Endodermal cell (in vitro differentiated cells): ENCODE results near the gene LRMDA. TPM values are rescaled to one million over a fixed set of nuclear protein-coding genes. Genes with fewer than 3 reads are reported as not detected.

Source experiments
- DNase-seq: peaks from one replicate; pipeline ENCODE4 v3.0.0-alpha.2; 2017
- H3K27ac ChIP-seq: 2 replicates; pipeline ENCODE4 v1.5.1; 2013; ENCODE audit warnings: mild to moderate bottlenecking, low read depth, low read length, moderate library complexity
- H3K27me3 ChIP-seq: 2 replicates; pipeline ENCODE4 v1.6.1; 2013; ENCODE audit warnings: mild to moderate bottlenecking, low read length, moderate library complexity; ENCODE audit not compliant: insufficient read depth, control insufficient read depth, poor library complexity, severe bottlenecking
- H3K36me3 ChIP-seq: 2 replicates; pipeline ENCODE4 v1.7.0; 2013; ENCODE audit warnings: mild to moderate bottlenecking, low read length, moderate library complexity; ENCODE audit not compliant: control insufficient read depth, insufficient read depth
- H3K4me1 ChIP-seq: one replicate; pipeline ENCODE4 v1.7.0; 2013; ENCODE audit warnings: low read length; ENCODE audit not compliant: control insufficient read depth, insufficient read depth
- H3K4me3 ChIP-seq: 2 replicates; pipeline ENCODE4 v1.5.1; 2013; ENCODE audit warnings: mild to moderate bottlenecking, low read length, moderate library complexity
- H3K9ac ChIP-seq: 2 replicates; pipeline ENCODE4 v1.6.1; 2013; ENCODE audit warnings: mild to moderate bottlenecking, low read length, moderate library complexity; ENCODE audit not compliant: poor library complexity, severe bottlenecking; ENCODE audit errors: extremely low read depth
- H3K9me3 ChIP-seq: 2 replicates; pipeline ENCODE4 v1.6.1; 2013; ENCODE audit warnings: mild to moderate bottlenecking, low read length, moderate library complexity; ENCODE audit not compliant: control insufficient read depth
- H3K27ac Mint-ChIP-seq: 2 replicates; pipeline ENCODE4 v1.8.0; 2020; ENCODE audit warnings: mixed read lengths
- H3K27me3 Mint-ChIP-seq: 2 replicates; pipeline ENCODE4 v1.8.0; 2021; ENCODE audit warnings: mild to moderate bottlenecking, mixed read lengths; ENCODE audit not compliant: insufficient read depth
- H3K36me3 Mint-ChIP-seq: 2 replicates; pipeline ENCODE4 v1.8.0; 2020; ENCODE audit warnings: low read depth, mixed read lengths
- H3K4me1 Mint-ChIP-seq: 2 replicates; pipeline ENCODE4 v1.8.0; 2020; ENCODE audit warnings: mixed read lengths
- H3K4me3 Mint-ChIP-seq: 2 replicates; pipeline ENCODE4 v1.8.0; 2020; ENCODE audit warnings: mild to moderate bottlenecking, moderate library complexity, mixed read lengths
- H3K9me3 Mint-ChIP-seq: 2 replicates; pipeline ENCODE4 v1.8.0; 2020; ENCODE audit warnings: mild to moderate bottlenecking, mixed read lengths
- WGBS, 2 experiments: methylation state at CpG; one replicate each; pipeline versions ENCODE4 v1.1.5 to v1.1.7; 2013; ENCODE audit warnings: missing lambda C conversion rate in 2 of 2, mixed read lengths in 1 of 2; ENCODE audit not compliant: insufficient coverage in 1 of 2, insufficient read length in 1 of 2; 5-methylcytosine and 5-hydroxymethylcytosine counted together
- total RNA-seq, 2 donors: library from RNA; stranded (reverse); fragmentation: NEBNext Ultra II Directional in 1 of 2; extraction: Animal tissue kit (Norgen Biotek cat#: 25700) in 1 of 2; gene quantifications; 2 replicates in 1 of 2; 3 replicates in 1 of 2; pipeline ENCODE4 v1.2.1, GENCODE V29; 2021
- TF ChIP-seq, protein P1 (sequence below): fragments of 200-600 bp; sonication (generic); conservative IDR thresholded peaks from 2 replicates; pipeline ENCODE4 v1.5.0; 2021; ENCODE audit warnings: antibody characterized with exemption, mild to moderate bottlenecking

The LRMDA gene
- total RNA-seq, 2 donors from 2014 or later, result 1.7 to 5.1 TPM

- H3K36me3 Mint-ChIP-seq, result no peaks in the 10 kb centered on the region
Measured at GRCh38 chr10:76356557-76356956, 925.1 kb downstream of the LRMDA start.

GRCh38 chr10:76357726-76358415 is 926.4 kb downstream of the LRMDA start:
- Mint-ChIP-seq H3K4me3 (no peak overlapping the region), H3K4me1 (peaks cover 5% of the 10 kb centered on the region), H3K36me3 (no peaks in the 10 kb centered on the region), H3K27ac (no peak overlapping the region), H3K27me3 (no peaks in the 10 kb centered on the region), H3K9me3 (no peaks in the 10 kb centered on the region)
- 88 to 92% methylated on average over 3 to 8 of the region's 8 CpGs for WGBS, 2 experiments
- H3K27ac ChIP-seq, result no peak overlapping the region
- no peaks in the 10 kb centered on the region for H3K9me3 ChIP-seq
- H3K4me1 ChIP-seq, result no peaks in the 10 kb centered on the region
- H3K36me3 ChIP-seq, result no peaks in the 10 kb centered on the region
- H3K9ac ChIP-seq, result no peak overlapping the region
- TF ChIP-seq, protein P1, sequence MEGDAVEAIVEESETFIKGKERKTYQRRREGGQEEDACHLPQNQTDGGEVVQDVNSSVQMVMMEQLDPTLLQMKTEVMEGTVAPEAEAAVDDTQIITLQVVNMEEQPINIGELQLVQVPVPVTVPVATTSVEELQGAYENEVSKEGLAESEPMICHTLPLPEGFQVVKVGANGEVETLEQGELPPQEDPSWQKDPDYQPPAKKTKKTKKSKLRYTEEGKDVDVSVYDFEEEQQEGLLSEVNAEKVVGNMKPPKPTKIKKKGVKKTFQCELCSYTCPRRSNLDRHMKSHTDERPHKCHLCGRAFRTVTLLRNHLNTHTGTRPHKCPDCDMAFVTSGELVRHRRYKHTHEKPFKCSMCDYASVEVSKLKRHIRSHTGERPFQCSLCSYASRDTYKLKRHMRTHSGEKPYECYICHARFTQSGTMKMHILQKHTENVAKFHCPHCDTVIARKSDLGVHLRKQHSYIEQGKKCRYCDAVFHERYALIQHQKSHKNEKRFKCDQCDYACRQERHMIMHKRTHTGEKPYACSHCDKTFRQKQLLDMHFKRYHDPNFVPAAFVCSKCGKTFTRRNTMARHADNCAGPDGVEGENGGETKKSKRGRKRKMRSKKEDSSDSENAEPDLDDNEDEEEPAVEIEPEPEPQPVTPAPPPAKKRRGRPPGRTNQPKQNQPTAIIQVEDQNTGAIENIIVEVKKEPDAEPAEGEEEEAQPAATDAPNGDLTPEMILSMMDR, result no peak
- no peak for DNase-seq
- no peak overlapping the region for H3K4me3 ChIP-seq
- H3K27me3 ChIP-seq, result no peaks in the 10 kb centered on the region

More at GRCh38 chr10:76356557-76356956, 925.1 kb downstream of the LRMDA start:
- no peak overlapping the region for H3K4me3 ChIP-seq
- no peaks in the 10 kb centered on the region for H3K27me3 Mint-ChIP-seq
- H3K4me1 Mint-ChIP-seq, result peaks cover 2% of the 10 kb centered on the region
- H3K9me3 ChIP-seq, result no peaks in the 10 kb centered on the region
- WGBS, 2 experiments, result 80 to 86% methylated on average over 1 to 4 of the region's 4 CpGs
- no peak overlapping the region for H3K4me3 Mint-ChIP-seq
- DNase-seq, result no peak
- no peak overlapping the region for H3K9ac ChIP-seq
- H3K4me1 ChIP-seq, result no peaks in the 10 kb centered on the region
- H3K9me3 Mint-ChIP-seq, result no peaks in the 10 kb centered on the region
- TF ChIP-seq, protein P1, result no peak
- H3K27ac Mint-ChIP-seq, result no peak overlapping the region
- no peak overlapping the region for H3K27ac ChIP-seq
- H3K36me3 ChIP-seq, result no peaks in the 10 kb centered on the region
- no peaks in the 10 kb centered on the region for H3K27me3 ChIP-seq

DNA sequence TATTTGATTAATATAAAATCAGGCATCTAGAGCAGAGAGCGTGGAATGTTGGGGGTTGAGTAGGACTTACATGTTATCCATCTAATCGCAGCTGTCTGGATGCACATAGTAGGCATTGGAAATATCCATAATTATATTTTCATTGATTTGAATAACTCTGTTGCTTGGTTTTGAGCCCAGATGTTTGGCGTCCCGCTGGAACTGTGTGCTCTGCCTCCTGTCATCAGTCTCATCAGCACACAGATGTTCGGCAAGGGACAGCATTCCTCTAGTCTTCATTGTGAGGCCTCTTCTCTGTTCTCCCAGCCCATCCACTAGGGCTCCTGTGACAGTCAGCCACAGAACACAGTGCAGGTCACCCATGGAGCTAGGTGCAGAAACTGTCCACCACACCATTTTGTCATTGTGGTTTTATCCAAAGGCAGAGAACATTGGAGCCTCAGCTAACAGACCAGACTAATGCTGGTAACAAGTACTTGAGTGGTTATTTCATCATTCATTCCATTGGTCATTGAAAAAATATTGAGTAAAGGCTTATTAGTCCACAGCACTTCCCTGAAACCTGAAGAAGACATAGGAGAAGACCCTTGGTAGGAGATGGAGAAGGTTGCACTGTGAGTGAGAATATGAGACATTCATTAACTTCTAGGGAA is 927.4 kb downstream of the LRMDA start:
- H3K36me3 Mint-ChIP-seq, result no peaks in the 10 kb centered on the region
- no peak for DNase-seq
- H3K27me3 Mint-ChIP-seq, result no peaks in the 10 kb centered on the region
- Histone ChIP-seq H3K9ac (no peak overlapping the region), H3K27ac (no peak overlapping the region), H3K4me3 (no peak overlapping the region), H3K36me3 (no peaks in the 10 kb centered on the region), H3K9me3 (no peaks in the 10 kb centered on the region), H3K27me3 (no peaks in the 10 kb centered on the region), H3K4me1 (peaks cover 4% of the 10 kb centered on the region)
- H3K4me3 Mint-ChIP-seq, result no peak overlapping the region
- 98% methylated on average over 5 of the region's 5 CpGs; no CpG with 5 or more reads in 1 of the 2 experiments for WGBS, 2 experiments
- no peaks in the 10 kb centered on the region for H3K9me3 Mint-ChIP-seq
- H3K27ac Mint-ChIP-seq, result no peak overlapping the region
- H3K4me1 Mint-ChIP-seq, result peaks cover 10% of the 10 kb centered on the region
- TF ChIP-seq, protein P1, result no peak
